Ascending aorta (tissue), 2 donors: ENCODE data around the gene RPTOR. TPM values are rescaled to one million over a fixed set of nuclear protein-coding genes. Genes with fewer than 3 reads are reported as not detected.
"Not testable (repeated sequence)": the region's sequence is repeated elsewhere in the genome, so short reads cannot be mapped to it uniquely, and the experiment has no call there.

Experiments
- DNase-seq, 2 donors: peaks; one replicate each; pipeline ENCODE4 v3.0.0-alpha.2; 2019; ENCODE audit warnings: low spot score in 2 of 2
- H3K27ac ChIP-seq, 2 donors: fragments of 200-600 bp; sonication (generic); one replicate each; pipeline ENCODE4 v1.5.1; 2016 to 2017; ENCODE audit warnings: mild to moderate bottlenecking in 1 of 2
- H3K27me3 ChIP-seq: fragments of 200-600 bp; sonication (generic); one replicate; pipeline ENCODE4 v1.5.1; 2017
- H3K36me3 ChIP-seq, 2 donors: fragments of 200-600 bp; sonication (generic); one replicate each; pipeline ENCODE4 v1.5.1; 2016
- H3K4me1 ChIP-seq, 2 donors: fragments of 200-600 bp; sonication (generic); one replicate each; pipeline ENCODE4 v1.5.1; 2016 to 2017; ENCODE audit warnings: mild to moderate bottlenecking in 1 of 2
- H3K4me3 ChIP-seq, 2 donors: fragments of 200-600 bp; sonication (generic); one replicate each; pipeline ENCODE4 v1.5.1; 2016 to 2017; ENCODE audit warnings: mild to moderate bottlenecking in 1 of 2
- H3K9me3 ChIP-seq, 2 donors: fragments of 200-600 bp; sonication (generic); one replicate each; pipeline ENCODE4 v1.5.1; 2016
- CTCF ChIP-seq, 3 experiments: fragments of 200-600 bp in 2 of 3; fragments of 450-650 bp in 1 of 3; sonication (generic) in 2 of 3; IDR thresholded peaks; one replicate each; pipeline ENCODE4 v1.5.1; 2016 to 2019; ENCODE audit warnings: antibody characterized with exemption in 3 of 3, mild to moderate bottlenecking in 1 of 3, moderate library complexity in 1 of 3
- intact Hi-C: fragments of 100-400 bp; cut with DNase I; formaldehyde crosslinking; loops from one replicate; pipeline ENCODE4 v1.15.1; 2023
- total RNA-seq: library from RNA; depleted of rRNA; stranded (reverse); fragments of >200 nt; gene quantifications from one replicate; pipeline ENCODE4 v1.1.0, GENCODE V29; 2016

RPTOR gene
- total RNA-seq, 1 donor from 2014 or later, result 36.1 TPM

GRCh38 chr17:80569924-80570323, 25.3 kb downstream of the RPTOR start:
- no peaks in the 10 kb centered on the region for H3K36me3 ChIP-seq
- no peaks in the 10 kb centered on the region for H3K27me3 ChIP-seq
- H3K4me1 ChIP-seq, result no peaks in the 10 kb centered on the region
- no peak overlapping the region for H3K4me3 ChIP-seq
- intact Hi-C loops, result loop anchor here (10.0 kb wide), 1 partner anchor 415 kb away; no protein-coding TSS in a partner anchor
- no peak for TF ChIP-seq CTCF (IDR thresholded peaks at IDR 0.05)
- no peak for DNase-seq
- H3K9me3 ChIP-seq, result no peaks in the 10 kb centered on the region
- no peak overlapping the region for H3K27ac ChIP-seq

GRCh38 chr17:80573701-80574100, 29.1 kb downstream of the RPTOR start:
- Histone ChIP-seq H3K9me3 (no peaks in the 10 kb centered on the region), H3K27me3 (no peaks in the 10 kb centered on the region), H3K27ac (no peak overlapping the region), H3K36me3 (no peaks in the 10 kb centered on the region), H3K4me1 (no peaks in the 10 kb centered on the region), H3K4me3 (no peak overlapping the region)
- no peak for TF ChIP-seq CTCF (IDR thresholded peaks at IDR 0.05)
- intact Hi-C loops, result loop anchor here (10.0 kb wide), 1 partner anchor 411 kb away; no protein-coding TSS in a partner anchor
- DNase-seq, result no peak

GRCh38 chr17:80574496-80574895, 29.9 kb downstream of the RPTOR start:
- H3K27ac ChIP-seq, result no peak overlapping the region
- H3K27me3 ChIP-seq, result no peaks in the 10 kb centered on the region
- no peaks in the 10 kb centered on the region for H3K36me3 ChIP-seq
- no peak overlapping the region for H3K4me3 ChIP-seq
- no peaks in the 10 kb centered on the region for H3K4me1 ChIP-seq
- intact Hi-C loops, result loop anchor here (10.0 kb wide), 1 partner anchor 410 kb away; no protein-coding TSS in a partner anchor
- DNase-seq, result no peak
- no peak for TF ChIP-seq CTCF (IDR thresholded peaks at IDR 0.05)
- no peaks in the 10 kb centered on the region for H3K9me3 ChIP-seq

- Histone ChIP-seq H3K4me1 (no peaks in the 10 kb centered on the region), H3K4me3 (no peak overlapping the region), H3K36me3 (no peaks in the 10 kb centered on the region), H3K9me3 (no peaks in the 10 kb centered on the region), H3K27me3 (no peaks in the 10 kb centered on the region), H3K27ac (no peak overlapping the region)
- peak; percentile 15 to 81 for DNase-seq
- peak; percentile 89 to 90 (median 90) for TF ChIP-seq CTCF (IDR thresholded peaks at IDR 0.05)
- intact Hi-C loops, result loop anchor here (1.0 to 10.0 kb wide), 2 partner anchors 148 to 410 kb away; no protein-coding TSS in a partner anchor
Observed at GRCh38 chr17:80575057-80575875, 30.6 kb downstream of the RPTOR start.

GRCh38 chr17:80577876-80578570, 33.4 kb downstream of the RPTOR start:
- Histone ChIP-seq H3K36me3 (no peaks in the 10 kb centered on the region), H3K27ac (no peak overlapping the region), H3K4me1 (no peaks in the 10 kb centered on the region), H3K9me3 (no peaks in the 10 kb centered on the region), H3K27me3 (no peaks in the 10 kb centered on the region), H3K4me3 (no peak overlapping the region)
- intact Hi-C loops, result loop anchor here (10.0 kb wide), 1 partner anchor 407 kb away; no protein-coding TSS in a partner anchor
- no peak for TF ChIP-seq CTCF (IDR thresholded peaks at IDR 0.05)
- DNase-seq, result no peak

- not testable (repeated sequence) for H3K9me3 ChIP-seq, H3K27ac ChIP-seq, H3K27me3 ChIP-seq, H3K4me3 ChIP-seq, H3K4me1 ChIP-seq, H3K36me3 ChIP-seq, DNase-seq
- intact Hi-C loops, result loop anchor here (10.0 kb wide), 1 partner anchor 406 kb away; no protein-coding TSS in a partner anchor
Observed at GRCh38 chr17:80578668-80579388, 34.2 kb downstream of the RPTOR start.
